Mucosa of rectum (tissue), 2 donors: Measurements from ENCODE around the gene AQP3.
"Not testable (repeated sequence)": the region's sequence is repeated elsewhere in the genome, so short reads cannot be mapped to it uniquely, and the experiment has no call there.

Experiments used
- H3K27ac ChIP-seq, 2 donors: one replicate each; pipeline ENCODE4 v1.7.0; 2013; ENCODE audit warnings: inconsistent platforms in 2 of 2, low read depth in 2 of 2, low read length in 2 of 2
- H3K27me3 ChIP-seq, 2 donors: one replicate each; pipeline ENCODE4 v1.7.0; 2013; ENCODE audit warnings: low read length in 2 of 2; ENCODE audit not compliant: control insufficient read depth in 2 of 2, insufficient read depth in 2 of 2
- H3K36me3 ChIP-seq, 2 donors: one replicate each; pipeline ENCODE4 v1.7.0; 2013; ENCODE audit warnings: low read length in 2 of 2; ENCODE audit not compliant: control insufficient read depth in 2 of 2, insufficient read depth in 2 of 2
- H3K4me1 ChIP-seq, 2 donors: one replicate each; pipeline ENCODE4 v1.7.0; 2013; ENCODE audit warnings: low read length in 2 of 2, mild to moderate bottlenecking in 1 of 2; ENCODE audit not compliant: control insufficient read depth in 2 of 2, insufficient read depth in 2 of 2
- H3K4me3 ChIP-seq, 2 donors: one replicate each; pipeline ENCODE4 v1.7.0; 2013; ENCODE audit warnings: low read length in 2 of 2
- H3K9ac ChIP-seq, 2 donors: one replicate each; pipeline ENCODE4 v1.7.0; 2013; ENCODE audit warnings: low read length in 2 of 2, low read depth in 1 of 2, mild to moderate bottlenecking in 1 of 2
- H3K9me3 ChIP-seq, 2 donors: one replicate each; pipeline ENCODE4 v1.7.0; 2013; ENCODE audit warnings: low read length in 2 of 2; ENCODE audit not compliant: control insufficient read depth in 2 of 2
- donor health status: healthy.
- donor health status: Normal muscosa, but diverticular disease.

AQP3 gene

DNA sequence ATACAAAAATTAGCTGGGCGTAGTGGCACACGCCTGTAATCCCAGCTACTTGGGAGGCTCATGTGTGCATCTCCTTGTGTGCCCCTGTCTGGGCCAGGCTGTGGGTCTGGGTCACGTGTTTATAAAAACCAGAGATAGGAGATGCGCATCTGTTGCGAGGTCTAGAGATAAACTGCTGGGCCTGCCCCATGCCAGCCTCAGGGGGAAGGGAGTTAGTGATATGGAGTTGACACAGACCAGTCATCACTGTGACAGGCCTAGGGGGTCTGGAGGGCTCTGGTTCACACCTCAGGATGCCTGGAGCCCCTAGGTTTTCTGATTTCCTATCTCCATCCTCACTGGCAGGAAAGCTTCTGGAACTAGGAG is 7.3 kb upstream of the AQP3 start:
- not testable (repeated sequence) for H3K4me3 ChIP-seq, H3K9me3 ChIP-seq, H3K36me3 ChIP-seq, H3K27ac ChIP-seq, H3K27me3 ChIP-seq, H3K4me1 ChIP-seq, H3K9ac ChIP-seq

GRCh38 chr9:33453999-33454660 is 6.7 kb upstream of the AQP3 start:
- no peaks in the 10 kb centered on the region for H3K36me3 ChIP-seq
- peaks cover 4 to 6% of the 10 kb centered on the region in 2 donors for H3K4me1 ChIP-seq
- no peaks in the 10 kb centered on the region for H3K27me3 ChIP-seq
- H3K27ac ChIP-seq, result peak overlapping the region in 1 of 2 donors; percentile 32
- no peak overlapping the region for H3K4me3 ChIP-seq
- H3K9ac ChIP-seq, result no peak overlapping the region
- no peaks in the 10 kb centered on the region for H3K9me3 ChIP-seq

DNA sequence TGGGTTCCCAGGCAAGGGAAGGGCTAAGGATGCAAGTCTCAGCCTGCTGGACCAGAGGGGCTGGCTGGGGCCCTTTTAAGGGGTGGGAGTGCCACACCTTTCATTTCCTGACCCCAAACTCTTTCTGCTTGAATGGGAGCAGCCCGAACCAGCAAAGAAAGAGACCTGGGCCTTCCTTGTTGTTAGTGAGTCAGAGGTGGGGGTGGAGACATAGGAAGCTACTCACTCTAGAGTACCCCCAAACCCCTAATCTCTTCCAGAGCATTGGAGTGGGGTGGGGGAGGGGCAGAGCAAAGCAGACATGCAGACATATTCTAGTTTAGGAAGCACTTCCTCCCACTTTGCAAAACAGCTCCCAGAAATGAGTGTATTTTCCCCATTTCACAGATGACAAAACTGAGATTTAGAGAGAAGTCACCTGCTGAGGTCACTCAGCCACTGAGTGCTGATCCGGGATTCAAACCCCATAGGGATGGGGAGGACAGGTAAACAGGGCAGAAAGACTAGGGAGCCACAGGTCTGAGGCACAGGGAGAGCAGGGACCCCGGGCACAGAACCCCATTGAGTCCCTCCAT is 6.0 kb upstream of the AQP3 start:
- no peaks in the 10 kb centered on the region for H3K9me3 ChIP-seq
- H3K27ac ChIP-seq, result no peak overlapping the region
- no peak overlapping the region for H3K4me3 ChIP-seq
- H3K36me3 ChIP-seq, result no peaks in the 10 kb centered on the region
- peaks cover under 1 to 3% of the 10 kb centered on the region in 2 donors for H3K4me1 ChIP-seq
- peaks cover 0 to 1% of the 10 kb centered on the region in 2 donors for H3K27me3 ChIP-seq
- H3K9ac ChIP-seq, result no peak overlapping the region

GRCh38 chr9:33452828-33453271 is 5.5 kb upstream of the AQP3 start:
- Histone ChIP-seq H3K9me3 (no peaks in the 10 kb centered on the region), H3K4me1 (peaks cover 0 to 1% of the 10 kb centered on the region in 2 donors), H3K9ac (no peak overlapping the region), H3K36me3 (no peaks in the 10 kb centered on the region), H3K27ac (no peak overlapping the region), H3K27me3 (peaks cover 0 to 1% of the 10 kb centered on the region in 2 donors), H3K4me3 (no peak overlapping the region)

GRCh38 chr9:33450621-33451146 is 3.3 kb upstream of the AQP3 start:
- Histone ChIP-seq H3K9me3 (no peaks in the 10 kb centered on the region), H3K36me3 (no peaks in the 10 kb centered on the region), H3K27me3 (peaks cover 0 to 1% of the 10 kb centered on the region in 2 donors), H3K27ac (no peak overlapping the region), H3K9ac (no peak overlapping the region), H3K4me1 (peaks cover 9 to 18% of the 10 kb centered on the region in 2 donors), H3K4me3 (no peak overlapping the region)

- no peaks in the 10 kb centered on the region for H3K9me3 ChIP-seq
- no peak overlapping the region for H3K4me3 ChIP-seq
- peaks cover 13 to 19% of the 10 kb centered on the region in 2 donors for H3K4me1 ChIP-seq
- no peaks in the 10 kb centered on the region for H3K36me3 ChIP-seq
- peaks cover 0 to 1% of the 10 kb centered on the region in 2 donors for H3K27me3 ChIP-seq
- no peak overlapping the region for H3K27ac ChIP-seq
- H3K9ac ChIP-seq, result no peak overlapping the region
These were observed 2.3 kb upstream of the AQP3 start for GRCh38 chr9:33449715-33450114.

DNA sequence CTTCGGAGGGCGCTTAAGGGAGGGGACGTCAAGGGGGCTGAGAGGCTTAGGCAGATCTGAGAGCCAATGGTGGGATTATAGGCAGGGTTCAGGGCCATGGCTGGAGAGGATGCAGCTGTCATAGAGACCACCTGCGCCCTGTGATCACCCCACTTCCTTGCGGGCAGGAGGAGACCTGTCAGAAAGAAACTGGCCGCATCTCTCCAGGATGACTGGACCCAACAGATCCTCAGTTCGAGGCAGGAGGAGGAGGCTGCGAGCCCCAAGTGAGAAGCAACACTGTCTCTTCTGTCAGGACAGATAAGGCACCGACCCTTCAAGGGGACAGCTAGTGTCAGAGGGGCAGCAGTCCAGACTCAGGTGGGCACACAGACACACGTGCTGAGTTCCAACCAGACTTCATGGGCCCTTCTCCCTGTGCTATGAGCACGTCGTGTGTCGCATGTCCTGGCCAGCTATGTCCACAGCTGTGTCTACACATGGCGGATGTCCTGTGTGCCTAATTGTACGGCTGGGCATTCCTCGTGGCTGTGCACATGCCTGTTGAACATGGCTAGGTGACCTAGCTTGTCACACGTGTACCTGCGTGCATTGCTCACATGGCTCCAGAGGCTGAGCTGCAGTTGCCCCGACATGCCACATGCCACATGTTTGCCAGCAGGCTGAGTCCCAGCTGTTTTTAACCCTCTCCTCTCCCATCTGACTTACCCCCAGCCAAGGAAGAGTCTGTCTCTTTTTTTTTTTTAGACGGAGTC is 583 bp upstream of the AQP3 start:
- H3K4me1 ChIP-seq, result peaks cover 13 to 19% of the 10 kb centered on the region in 2 donors
- no peaks in the 10 kb centered on the region for H3K36me3 ChIP-seq
- H3K9me3 ChIP-seq, result no peaks in the 10 kb centered on the region
- peak overlapping the region in 1 of 2 donors; percentile 73 for H3K27ac ChIP-seq
- H3K4me3 ChIP-seq, result peak overlapping the region; percentile 38 to 76
- H3K9ac ChIP-seq, result peak overlapping the region in 1 of 2 donors; percentile 39
- peaks cover 0 to 1% of the 10 kb centered on the region in 2 donors for H3K27me3 ChIP-seq

- H3K27ac ChIP-seq, result peak overlapping the region; percentile 50 to 73
- peak overlapping the region; percentile 60 to 76 for H3K4me3 ChIP-seq
- peak overlapping the region; percentile 39 to 76 for H3K9ac ChIP-seq
These were observed 1.0 kb downstream of the AQP3 start for GRCh38 chr9:33446240-33446945.

DNA sequence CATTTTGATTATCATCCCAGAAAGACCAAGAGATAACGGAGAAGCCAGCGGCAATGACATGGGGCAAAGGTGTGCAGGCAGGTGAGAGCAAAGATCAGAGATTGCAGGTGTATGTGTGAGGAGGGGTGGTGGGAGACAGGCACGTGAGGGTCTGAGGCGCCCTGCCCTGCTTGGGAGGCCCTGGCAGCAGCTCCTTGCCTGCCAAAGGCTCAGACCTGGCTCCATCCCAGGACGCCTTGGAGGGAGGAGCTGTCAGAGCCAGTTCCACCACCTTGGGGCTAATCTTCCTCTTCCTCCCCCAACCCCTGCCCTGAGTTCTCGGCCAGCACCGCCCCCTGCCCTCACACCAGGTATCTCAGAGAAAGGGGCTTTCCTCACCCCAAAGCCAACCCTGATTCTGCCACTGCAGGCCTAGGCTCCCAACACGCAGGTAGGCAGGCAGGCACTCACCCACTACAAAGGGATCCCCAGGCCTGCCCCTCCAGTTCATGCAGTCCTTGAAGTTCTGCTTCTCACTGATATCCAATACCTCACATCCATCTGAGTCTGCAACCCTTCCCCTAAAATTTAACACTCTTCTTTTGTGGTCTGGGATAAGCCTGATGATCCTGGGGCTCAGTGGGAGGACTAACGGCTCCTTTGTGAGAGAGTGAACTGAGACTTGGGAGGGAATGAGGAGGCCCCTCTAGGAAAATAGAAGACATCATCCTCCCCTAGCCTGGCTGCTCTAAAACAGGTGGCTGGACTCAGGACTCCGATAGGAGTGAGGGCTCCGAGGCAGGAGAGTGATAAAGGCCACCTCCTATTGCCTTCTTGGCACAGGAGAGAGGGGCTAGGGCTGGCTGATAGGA is 1.8 kb downstream of the AQP3 start:
- peak overlapping the region; percentile 20 to 76 for H3K4me3 ChIP-seq
- H3K36me3 ChIP-seq, result peaks cover 0 to 3% of the 10 kb centered on the region in 2 donors
- peak overlapping the region in 1 of 2 donors; percentile 26 for H3K9ac ChIP-seq
- H3K27me3 ChIP-seq, result peaks cover 0 to 1% of the 10 kb centered on the region in 2 donors
- peaks cover 13 to 19% of the 10 kb centered on the region in 2 donors for H3K4me1 ChIP-seq
- H3K9me3 ChIP-seq, result no peaks in the 10 kb centered on the region
- H3K27ac ChIP-seq, result peak overlapping the region in 1 of 2 donors; percentile 73

More at GRCh38 chr9:33446240-33446945, 1.0 kb downstream of the AQP3 start:
- H3K36me3 ChIP-seq, result peaks cover 0 to 3% of the 10 kb centered on the region in 2 donors
- H3K9me3 ChIP-seq, result no peaks in the 10 kb centered on the region
- peaks cover 0 to 1% of the 10 kb centered on the region in 2 donors for H3K27me3 ChIP-seq
- H3K4me1 ChIP-seq, result peaks cover 13 to 19% of the 10 kb centered on the region in 2 donors
